ENCODE data around the gene SEMA5A. TPM values are rescaled to one million over a fixed set of nuclear protein-coding genes. Genes with fewer than 3 reads are reported as not detected.
"Not testable (repeated sequence)": the region's sequence is repeated elsewhere in the genome, so short reads cannot be mapped to it uniquely, and the experiment has no call there.

SEMA5A gene
- total RNA-seq, 2 donors from 2014 or later = 0.14 to 0.23 TPM

DNA sequence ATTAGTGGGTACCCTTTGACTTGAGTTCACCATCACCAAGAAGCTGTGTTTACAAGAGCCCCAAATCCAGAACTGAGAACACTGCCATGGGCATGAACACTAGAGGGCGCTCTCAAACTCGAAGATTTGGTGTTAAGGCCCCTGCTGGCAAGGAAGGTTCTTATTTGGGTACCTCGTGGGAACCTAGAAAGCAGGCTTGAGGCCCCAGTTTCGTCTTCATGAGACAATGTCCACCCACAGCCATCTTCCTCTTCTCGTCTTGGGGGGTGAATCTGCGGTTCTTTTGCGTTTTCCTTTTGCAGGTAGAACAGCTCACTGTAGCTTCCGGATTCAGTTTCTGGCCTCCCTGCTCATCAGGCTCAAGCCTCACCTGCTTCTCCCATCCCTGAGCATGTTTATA is 184.0 kb downstream of the SEMA5A start:
- no peaks in the 10 kb centered on the region for H3K36me3 Mint-ChIP-seq (ENCODE audit: insufficient read depth in 2 of 2)
- H3K27ac Mint-ChIP-seq = no peak overlapping the region
- H3K27me3 Mint-ChIP-seq (ENCODE audit: low read depth) = no peaks in the 10 kb centered on the region
- no peaks in the 10 kb centered on the region for H3K4me1 Mint-ChIP-seq (ENCODE audit: low read depth)
- peak; percentile 41 to 54 for ATAC-seq (replicated peaks in 1 of 2)
- H3K4me3 Mint-ChIP-seq = peak overlapping the region; percentile 6 to 56
- peaks cover 0 to 5% of the 10 kb centered on the region in 2 donors for H3K9me3 Mint-ChIP-seq
- peak; percentile 18 to 44 for DNase-seq

DNA sequence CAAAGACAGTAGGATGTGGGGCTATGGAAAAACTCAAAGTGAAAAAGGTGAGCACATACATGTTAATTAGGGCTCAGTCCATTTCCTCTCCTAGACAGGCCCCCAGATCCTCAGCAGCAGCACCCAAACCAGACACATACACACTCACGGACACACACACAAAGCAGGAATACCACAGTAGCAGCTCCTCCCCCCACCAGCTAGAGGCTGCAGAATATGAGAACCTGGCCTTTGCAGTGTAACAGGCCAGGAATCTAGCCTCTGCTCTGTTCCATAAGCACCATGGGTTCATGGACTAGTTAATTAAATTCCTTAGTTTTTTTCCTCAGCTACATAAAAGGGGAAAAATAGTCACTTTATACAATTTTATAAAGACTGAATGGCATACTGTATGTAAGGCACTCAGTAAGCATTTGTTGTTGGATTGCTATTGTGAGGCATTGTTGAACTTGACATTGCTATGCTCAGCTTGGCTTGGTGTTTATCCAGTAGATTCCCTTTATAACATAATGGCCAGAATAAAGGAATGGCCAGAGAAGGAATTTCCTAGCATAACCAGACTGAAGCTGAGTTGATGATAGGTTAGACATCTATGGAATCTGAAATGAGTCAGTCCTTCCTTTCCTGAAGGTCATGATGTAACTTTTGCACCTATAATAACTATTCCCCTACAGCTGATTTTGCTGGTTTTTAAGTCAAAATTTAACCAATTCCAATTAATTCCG is 186.8 kb downstream of the SEMA5A start:
- no peaks in the 10 kb centered on the region for H3K4me1 Mint-ChIP-seq (ENCODE audit: low read depth)
- no peak overlapping the region for H3K27ac Mint-ChIP-seq
- no peaks in the 10 kb centered on the region for H3K36me3 Mint-ChIP-seq (ENCODE audit: insufficient read depth in 2 of 2)
- H3K4me3 Mint-ChIP-seq = no peak overlapping the region
- ATAC-seq (replicated peaks in 1 of 2) (no peak), DNase-seq (no peak)
- peaks cover 4 to 7% of the 10 kb centered on the region in 2 donors for H3K9me3 Mint-ChIP-seq
- no peaks in the 10 kb centered on the region for H3K27me3 Mint-ChIP-seq (ENCODE audit: low read depth)

DNA sequence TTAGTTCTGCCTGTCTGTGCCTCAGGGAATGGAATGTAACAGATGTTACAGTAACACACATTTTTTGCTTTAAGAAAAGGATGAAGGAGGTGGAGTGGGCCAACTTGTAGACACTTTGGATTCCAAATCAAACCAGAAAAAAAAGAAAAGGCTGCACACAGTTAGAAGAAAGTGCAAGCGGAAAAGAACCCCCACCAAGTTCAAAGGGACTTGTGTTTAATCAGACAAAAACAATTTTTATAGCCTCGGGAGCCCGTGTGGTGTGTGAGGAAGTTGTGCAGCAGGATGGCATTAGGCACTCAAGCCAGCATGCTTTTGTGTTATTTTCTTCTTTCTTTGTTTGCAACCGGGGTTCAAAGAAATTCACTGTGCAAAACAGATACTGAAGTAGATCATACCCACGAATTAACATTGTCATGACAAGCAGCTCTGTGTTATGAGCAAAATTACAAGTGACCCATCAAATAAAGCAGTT is 189.5 kb downstream of the SEMA5A start:
- Mint-ChIP-seq H3K27me3 (ENCODE audit: low read depth) (no peaks in the 10 kb centered on the region), H3K4me3 (no peak overlapping the region), H3K27ac (no peak overlapping the region), H3K9me3 (peaks cover 4 to 6% of the 10 kb centered on the region in 2 donors), H3K36me3 (ENCODE audit: insufficient read depth in 2 of 2) (no peaks in the 10 kb centered on the region), H3K4me1 (ENCODE audit: low read depth) (no peaks in the 10 kb centered on the region)
- ATAC-seq (replicated peaks in 1 of 2) (no peak), DNase-seq (no peak)

DNA sequence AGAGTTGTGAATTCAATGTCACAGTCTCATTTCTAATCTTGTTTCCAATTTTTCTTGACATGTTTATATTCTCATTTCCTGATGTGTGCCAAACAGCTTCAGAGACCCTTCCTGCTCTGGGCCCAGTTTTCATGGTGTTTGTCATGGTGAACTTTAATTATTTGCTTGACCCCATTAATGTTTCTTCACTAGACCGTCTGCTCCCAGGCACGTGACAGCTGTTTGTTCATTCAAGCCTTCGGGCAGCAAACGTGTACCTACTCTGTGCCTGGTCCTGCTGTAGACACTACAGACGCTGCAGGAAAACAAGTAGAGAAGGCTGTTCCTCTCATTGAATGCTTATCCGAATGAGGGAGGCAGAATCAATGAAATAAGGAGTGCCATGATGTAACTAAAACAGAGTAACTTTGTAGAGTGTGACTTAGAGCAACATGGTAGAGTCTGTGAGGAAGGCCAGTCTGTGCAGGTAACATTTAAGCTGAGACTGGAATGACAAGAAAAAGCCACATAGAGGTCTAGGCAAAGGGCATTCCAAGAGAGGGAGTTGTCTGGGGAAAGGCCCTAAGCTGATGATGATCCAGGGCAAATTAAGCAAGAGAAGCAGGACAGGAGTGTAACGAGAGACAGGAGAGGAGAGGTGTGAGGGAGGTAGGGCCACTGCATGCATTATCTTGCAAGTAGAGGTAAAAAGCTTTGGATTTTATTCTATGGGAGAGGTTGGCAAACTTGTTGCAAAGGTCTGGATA is 191.4 kb downstream of the SEMA5A start:
- no peak overlapping the region for H3K27ac Mint-ChIP-seq
- no peaks in the 10 kb centered on the region for H3K4me1 Mint-ChIP-seq (ENCODE audit: low read depth)
- no peak overlapping the region for H3K4me3 Mint-ChIP-seq
- no peak for DNase-seq
- peaks cover 4 to 6% of the 10 kb centered on the region in 2 donors for H3K9me3 Mint-ChIP-seq
- ATAC-seq (replicated peaks in 1 of 2) = no peak
- H3K36me3 Mint-ChIP-seq (ENCODE audit: insufficient read depth in 2 of 2) = no peaks in the 10 kb centered on the region
- no peaks in the 10 kb centered on the region for H3K27me3 Mint-ChIP-seq (ENCODE audit: low read depth)

DNA sequence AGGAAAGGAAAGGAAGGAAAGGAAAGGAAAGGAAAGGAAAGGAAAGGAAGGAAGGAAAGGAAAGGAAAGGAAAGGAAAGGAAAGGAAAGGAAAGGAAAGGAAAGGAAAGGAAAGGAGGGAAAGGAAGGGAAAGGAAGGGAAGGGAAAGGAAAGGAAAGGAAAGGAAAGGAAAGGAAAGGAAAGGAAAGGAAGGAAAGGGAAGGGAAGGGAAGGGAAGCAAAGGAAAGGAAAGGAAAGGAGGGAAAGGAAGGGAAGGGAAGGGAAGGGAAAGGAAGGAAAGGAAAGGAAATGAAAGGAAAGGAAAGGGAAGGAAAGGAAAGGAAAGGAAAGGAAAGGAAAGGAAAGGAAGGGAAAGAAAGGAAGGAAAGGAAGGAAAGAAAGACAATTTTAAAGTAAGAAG is 192.8 kb downstream of the SEMA5A start:
- not testable (repeated sequence) for H3K27me3 Mint-ChIP-seq (ENCODE audit: low read depth); H3K27ac Mint-ChIP-seq; ATAC-seq (replicated peaks in 1 of 2)

DNA sequence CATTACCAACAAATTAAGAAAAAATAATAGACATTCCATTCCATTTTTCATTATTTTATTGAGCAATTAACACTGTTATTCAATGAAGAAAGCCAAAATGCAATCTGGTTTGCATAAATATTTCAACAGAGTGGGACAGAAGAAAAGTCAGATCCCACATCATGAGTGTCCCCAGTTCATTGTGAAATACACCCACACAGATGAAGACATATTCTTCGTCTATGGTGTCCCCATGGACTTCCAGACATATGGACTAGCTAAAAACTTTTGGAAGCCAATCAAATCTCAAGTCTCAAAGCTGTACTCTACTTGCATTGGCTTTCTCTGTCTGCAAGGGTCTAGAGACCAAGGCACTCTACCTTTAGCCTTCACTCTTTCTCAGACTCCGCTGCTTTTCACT is 194.3 kb downstream of the SEMA5A start:
- no peaks in the 10 kb centered on the region for H3K36me3 Mint-ChIP-seq (ENCODE audit: insufficient read depth in 2 of 2)

More for the DNA sequence above, 192.8 kb downstream of the SEMA5A start:
- not testable (repeated sequence) for H3K4me3 Mint-ChIP-seq; H3K36me3 Mint-ChIP-seq (ENCODE audit: insufficient read depth in 2 of 2); H3K9me3 Mint-ChIP-seq; DNase-seq; H3K4me1 Mint-ChIP-seq (ENCODE audit: low read depth)

DNA sequence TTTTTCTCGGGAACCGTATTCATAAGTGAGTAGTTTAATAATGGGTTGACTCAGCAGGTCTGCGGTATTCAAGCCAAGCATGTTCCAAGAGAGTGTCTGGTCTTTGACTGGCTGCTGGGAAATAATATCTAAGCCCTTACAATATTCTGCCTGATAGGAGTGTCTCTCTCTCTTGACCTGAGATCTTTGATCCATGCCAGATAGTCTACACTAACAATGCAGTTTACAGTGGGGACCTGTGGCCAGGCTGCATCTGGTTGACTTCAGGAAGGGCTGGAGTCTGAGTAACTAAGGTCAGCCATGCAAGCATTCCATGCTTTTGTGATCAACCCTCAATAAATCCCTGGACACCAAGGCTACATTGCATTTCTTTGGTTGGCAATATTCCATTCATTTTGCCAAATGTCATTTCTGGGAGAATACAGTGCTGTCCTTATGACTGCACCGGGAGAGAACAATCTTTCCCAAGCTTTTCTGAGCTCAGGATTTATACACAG is 195.5 kb downstream of the SEMA5A start:
- ATAC-seq (replicated peaks in 1 of 2) (no peak), DNase-seq (no peak)
- H3K36me3 Mint-ChIP-seq (ENCODE audit: insufficient read depth in 2 of 2) = no peaks in the 10 kb centered on the region
- H3K27me3 Mint-ChIP-seq (ENCODE audit: low read depth) = no peaks in the 10 kb centered on the region
- no peaks in the 10 kb centered on the region for H3K4me1 Mint-ChIP-seq (ENCODE audit: low read depth)
- H3K4me3 Mint-ChIP-seq = no peak overlapping the region
- no peak overlapping the region for H3K27ac Mint-ChIP-seq
- peaks cover 3 to 5% of the 10 kb centered on the region in 2 donors for H3K9me3 Mint-ChIP-seq

More for the DNA sequence above, 194.3 kb downstream of the SEMA5A start:
- Mint-ChIP-seq H3K27me3 (ENCODE audit: low read depth) (no peaks in the 10 kb centered on the region), H3K9me3 (peaks cover 4 to 5% of the 10 kb centered on the region in 2 donors), H3K4me1 (ENCODE audit: low read depth) (no peaks in the 10 kb centered on the region), H3K4me3 (no peak overlapping the region), H3K27ac (no peak overlapping the region)
- no peak for DNase-seq
- ATAC-seq (replicated peaks in 1 of 2) = no peak

DNA sequence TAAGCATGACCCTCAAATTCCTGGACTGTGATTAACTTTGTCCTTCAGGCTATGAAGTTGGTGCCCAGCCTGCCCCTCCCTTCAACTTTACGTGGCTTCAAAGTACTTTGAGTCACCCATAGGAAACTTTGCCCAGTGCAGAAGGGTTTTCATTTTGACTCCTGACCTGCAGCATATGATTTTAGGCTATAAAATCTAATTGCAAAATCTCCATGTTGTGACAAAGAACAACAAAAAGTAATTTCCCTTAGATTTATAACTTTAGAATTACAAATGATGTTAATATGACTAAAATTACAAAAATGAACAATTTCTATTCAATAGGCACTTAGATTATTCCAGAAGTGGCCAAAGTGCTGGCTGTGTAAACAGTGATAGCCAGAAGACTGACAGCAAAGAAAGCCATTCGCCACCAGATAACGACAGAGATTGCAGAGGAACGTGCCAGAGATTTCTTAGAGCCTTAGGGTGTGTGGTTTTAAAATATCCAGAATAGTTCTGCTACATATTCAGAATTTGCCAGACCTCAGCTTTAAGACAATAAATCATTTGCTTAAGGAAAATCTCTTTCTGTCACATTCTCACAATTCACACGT is 197.4 kb downstream of the SEMA5A start:
- no peak overlapping the region for H3K27ac Mint-ChIP-seq
- no peaks in the 10 kb centered on the region for H3K4me1 Mint-ChIP-seq (ENCODE audit: low read depth)
- no peak for ATAC-seq (replicated peaks in 1 of 2)

DNA sequence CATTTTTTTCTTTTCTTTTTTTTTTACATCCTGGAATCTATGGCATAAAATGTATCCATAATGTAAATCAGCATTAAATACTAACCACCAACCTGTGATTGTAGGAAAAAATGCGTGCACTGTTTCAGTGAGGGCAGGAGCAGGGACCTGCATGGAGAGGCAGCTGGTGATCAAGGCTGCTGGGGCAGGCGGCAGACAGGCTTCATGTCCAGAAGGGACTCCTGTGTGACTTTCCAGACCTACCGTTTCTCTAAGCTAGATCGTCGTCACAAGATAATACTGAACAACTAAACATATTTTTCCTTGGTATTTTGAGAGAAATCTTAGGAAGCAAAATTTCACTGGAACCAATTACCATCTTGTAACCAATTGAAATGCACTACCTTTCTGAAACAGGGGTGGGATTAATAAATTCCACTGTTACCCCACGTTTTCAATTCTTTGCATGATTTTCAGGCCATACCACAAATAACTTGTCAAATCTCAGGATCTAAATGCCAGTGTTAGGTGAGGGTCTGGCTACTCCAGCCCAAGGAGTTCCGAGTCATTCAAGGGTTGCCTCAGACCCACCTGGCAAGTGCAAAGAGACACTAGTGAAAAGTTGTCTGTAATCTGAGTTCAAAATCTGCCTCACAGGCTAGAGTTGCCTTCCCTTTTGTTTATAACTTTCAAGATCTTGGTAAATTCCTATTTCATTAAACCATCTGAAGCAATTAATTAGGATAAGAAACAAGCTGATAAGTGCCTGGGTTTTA is 198.2 kb downstream of the SEMA5A start:
- H3K27me3 Mint-ChIP-seq (ENCODE audit: low read depth) = no peaks in the 10 kb centered on the region
- peaks cover 0 to under 1% of the 10 kb centered on the region in 2 donors for H3K9me3 Mint-ChIP-seq
- H3K27ac Mint-ChIP-seq = no peak overlapping the region
- no peak overlapping the region for H3K4me3 Mint-ChIP-seq
- ATAC-seq (replicated peaks in 1 of 2) (no peak), DNase-seq (no peak)
- no peaks in the 10 kb centered on the region for H3K4me1 Mint-ChIP-seq (ENCODE audit: low read depth)
- no peaks in the 10 kb centered on the region for H3K36me3 Mint-ChIP-seq (ENCODE audit: insufficient read depth in 2 of 2)

More for the DNA sequence above, 197.4 kb downstream of the SEMA5A start:
- no peak for DNase-seq
- no peak overlapping the region for H3K4me3 Mint-ChIP-seq
- H3K27me3 Mint-ChIP-seq (ENCODE audit: low read depth) = no peaks in the 10 kb centered on the region
- H3K9me3 Mint-ChIP-seq = peaks cover 0 to 3% of the 10 kb centered on the region in 2 donors
- H3K36me3 Mint-ChIP-seq (ENCODE audit: insufficient read depth in 2 of 2) = no peaks in the 10 kb centered on the region

DNA sequence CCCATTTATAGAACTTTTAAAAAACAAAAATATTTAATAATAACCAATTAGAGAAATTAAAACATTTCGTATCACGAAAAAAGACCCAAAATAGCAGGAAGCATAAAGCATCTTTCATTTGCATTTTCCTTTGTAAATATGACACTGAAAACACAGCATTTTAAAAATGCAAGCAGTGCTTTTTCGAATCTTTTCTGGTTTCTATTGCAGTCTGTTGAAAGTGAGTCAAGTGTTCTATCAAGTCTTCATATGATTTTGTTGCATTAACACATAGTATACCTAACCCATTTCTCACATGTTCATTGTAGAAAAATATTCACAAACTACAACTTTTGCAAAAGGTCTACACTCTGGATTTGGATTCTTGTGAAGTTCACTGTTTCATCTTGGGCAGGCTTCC is 198.8 kb downstream of the SEMA5A start:
- Mint-ChIP-seq H3K4me3 (no peak overlapping the region), H3K27me3 (ENCODE audit: low read depth) (no peaks in the 10 kb centered on the region), H3K4me1 (ENCODE audit: low read depth) (no peaks in the 10 kb centered on the region), H3K9me3 (no peaks in the 10 kb centered on the region), H3K36me3 (ENCODE audit: insufficient read depth in 2 of 2) (no peaks in the 10 kb centered on the region), H3K27ac (no peak overlapping the region)
- no peak for DNase-seq
- no peak for ATAC-seq (replicated peaks in 1 of 2)

DNA sequence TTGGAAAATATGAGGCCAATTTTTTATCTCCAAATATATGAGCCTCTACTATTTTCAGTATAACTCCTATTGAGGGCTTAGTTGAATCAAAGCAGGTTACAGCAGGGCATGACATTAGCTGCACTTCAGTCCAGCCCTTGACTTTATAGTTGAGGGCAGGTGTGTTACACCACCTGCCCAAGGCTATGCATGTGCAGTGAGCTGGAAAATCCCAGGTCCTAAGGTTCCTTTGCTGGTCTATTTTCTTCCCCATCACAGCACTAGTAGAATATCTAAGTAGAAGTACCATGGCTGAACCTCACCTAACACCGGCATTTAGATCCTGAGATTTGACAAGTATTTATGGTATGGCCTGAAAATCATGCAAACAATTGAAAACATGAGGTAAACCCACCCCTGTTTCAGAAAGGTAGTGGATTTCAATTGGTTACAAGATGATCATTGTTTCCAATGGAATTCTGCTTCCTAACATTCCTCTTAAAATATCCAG is 201.1 kb downstream of the SEMA5A start:
- H3K9me3 Mint-ChIP-seq = peaks cover 6% of the 10 kb centered on the region in 2 donors
- no peak for DNase-seq
- no peaks in the 10 kb centered on the region for H3K27me3 Mint-ChIP-seq (ENCODE audit: low read depth)
- H3K36me3 Mint-ChIP-seq (ENCODE audit: insufficient read depth in 2 of 2) = peaks cover 0 to 2% of the 10 kb centered on the region in 2 donors
- ATAC-seq (replicated peaks in 1 of 2) = no peak
- H3K4me3 Mint-ChIP-seq = no peak overlapping the region
- no peaks in the 10 kb centered on the region for H3K4me1 Mint-ChIP-seq (ENCODE audit: low read depth)
- H3K27ac Mint-ChIP-seq = no peak overlapping the region

DNA sequence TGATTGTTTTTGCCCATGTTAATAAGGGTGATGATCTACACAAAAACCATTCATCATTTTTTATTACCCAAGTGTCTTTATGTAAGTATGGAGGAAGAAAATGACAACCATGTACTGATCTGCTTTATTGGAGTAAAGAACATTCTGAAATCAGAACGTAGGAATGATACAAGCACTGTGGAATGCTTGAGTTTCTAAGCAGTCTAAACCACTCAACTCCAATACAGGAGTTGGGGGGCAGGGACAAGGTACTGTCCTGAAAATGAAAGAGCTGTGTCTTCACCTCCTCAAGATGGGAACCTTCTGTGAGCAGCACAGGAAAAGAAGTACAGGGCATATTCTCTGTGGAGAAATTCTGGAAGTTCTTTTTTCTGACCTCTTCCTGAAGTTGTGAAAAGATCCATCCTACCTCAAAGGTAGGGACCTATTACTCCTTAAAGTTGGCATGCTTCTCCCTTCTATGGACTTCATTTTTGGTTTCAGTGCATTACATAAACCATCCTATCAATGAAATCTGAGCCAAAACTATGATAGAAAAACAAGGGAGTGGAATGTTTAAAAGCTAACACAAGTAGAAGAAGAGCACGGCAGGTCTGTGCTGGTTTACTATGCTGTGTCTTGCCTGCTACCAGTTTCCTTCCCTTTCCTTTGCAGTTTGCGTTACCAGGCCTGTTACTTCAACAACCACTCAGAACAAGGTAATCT is 202.6 kb downstream of the SEMA5A start:
- H3K36me3 Mint-ChIP-seq (ENCODE audit: insufficient read depth in 2 of 2) = peaks cover 3% of the 10 kb centered on the region in 2 donors
- H3K27ac Mint-ChIP-seq = no peak overlapping the region
- no peak for DNase-seq
- peaks cover 6 to 10% of the 10 kb centered on the region in 2 donors for H3K9me3 Mint-ChIP-seq
- H3K4me1 Mint-ChIP-seq (ENCODE audit: low read depth) = no peaks in the 10 kb centered on the region
- no peak for ATAC-seq (replicated peaks in 1 of 2)
- no peak overlapping the region for H3K4me3 Mint-ChIP-seq
- no peaks in the 10 kb centered on the region for H3K27me3 Mint-ChIP-seq (ENCODE audit: low read depth)
